ENCODE results near the gene FSTL4.

DNA sequence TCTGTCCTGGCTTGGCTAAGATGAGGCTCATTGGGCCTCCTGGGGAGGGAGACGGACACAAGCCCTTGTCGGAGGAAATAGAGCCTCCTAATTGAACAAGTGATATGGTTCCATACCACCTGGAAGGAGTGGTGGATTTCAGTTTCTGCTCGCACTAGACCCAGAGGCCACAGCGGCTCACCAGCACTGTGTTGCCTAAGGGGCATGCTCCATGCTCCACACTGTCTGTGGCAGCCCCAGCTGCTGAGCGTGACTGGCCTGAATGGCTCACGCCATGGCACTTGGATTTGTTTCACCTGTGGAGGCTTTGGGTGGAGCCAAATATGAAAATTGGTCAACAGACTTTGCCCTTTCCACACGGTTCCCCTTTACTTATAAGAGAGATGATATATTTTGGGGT, 379.4 kb downstream of the FSTL4 start:
- TF ChIP-seq SMC3 (conservative IDR thresholded peaks at IDR 0.05; ENCODE audit: poor library complexity) (no peak), REST (IDR thresholded peaks at IDR 0.05; ENCODE audit: borderline replicate concordance) (no peak), CTCF (IDR thresholded peaks at IDR 0.05; ENCODE audit: poor library complexity, severe bottlenecking) (no peak), POLR2AphosphoS5 (IDR thresholded peaks at IDR 0.05) (no peak), EZH2 (IDR thresholded peaks at IDR 0.05; ENCODE audit: borderline replicate concordance, insufficient read depth, low read length, poor library complexity, severe bottlenecking) (no peak), EP300 (conservative IDR thresholded peaks at IDR 0.05; ENCODE audit: poor library complexity, severe bottlenecking) (no peak), MXI1 (conservative IDR thresholded peaks at IDR 0.05; ENCODE audit: poor library complexity, severe bottlenecking) (no peak), RAD21 (conservative IDR thresholded peaks at IDR 0.05) (no peak)

Data from neural cell (in vitro differentiated cells).